GM19193 (cell line): ENCODE data around the gene CYSLTR2.

Experiments
- POLR2A ChIP-seq: IDR thresholded peaks from 4 replicates; pipeline ENCODE4 v1.6.1; 2011; ENCODE audit not compliant: insufficient read depth, insufficient read length; ENCODE audit errors: extremely low read depth

Gene CYSLTR2

GRCh38 chr13:48653472-48653939 is at the start of gene CYSLTR2:
TSS of gene CYSLTR2 (plus strand) at chr13:48653929. CDS start at chr13:48706818, 52,889 bp downstream.
- TF ChIP-seq POLR2A: no peak

GRCh38 chr13:48615049-48615448 is 38.7 kb upstream of the CYSLTR2 start:
- TF ChIP-seq POLR2A: no peak

- TF ChIP-seq POLR2A: no peak
Observed at GRCh38 chr13:48618937-48619336, 34.8 kb upstream of the CYSLTR2 start.

- no peak for TF ChIP-seq POLR2A
Observed at GRCh38 chr13:48621056-48621455, 32.7 kb upstream of the CYSLTR2 start.

- no peak for TF ChIP-seq POLR2A
Observed at GRCh38 chr13:48624016-48624415, 29.7 kb upstream of the CYSLTR2 start.

- TF ChIP-seq POLR2A: no peak
Observed at GRCh38 chr13:48624858-48625257, 28.9 kb upstream of the CYSLTR2 start.

GRCh38 chr13:48625413-48626076 is 28.2 kb upstream of the CYSLTR2 start:
- no peak for TF ChIP-seq POLR2A

- no peak for TF ChIP-seq POLR2A
Observed at GRCh38 chr13:48626077-48626449, 27.7 kb upstream of the CYSLTR2 start.

GRCh38 chr13:48626726-48627451 is 26.8 kb upstream of the CYSLTR2 start:
- no peak for TF ChIP-seq POLR2A

- TF ChIP-seq POLR2A: no peak
Observed at GRCh38 chr13:48629277-48629676, 24.5 kb upstream of the CYSLTR2 start.

- TF ChIP-seq POLR2A: no peak
Observed at GRCh38 chr13:48630291-48630690, 23.4 kb upstream of the CYSLTR2 start.

- TF ChIP-seq POLR2A: no peak
Observed at GRCh38 chr13:48630773-48631172, 23.0 kb upstream of the CYSLTR2 start.

GRCh38 chr13:48631441-48631840 is 22.3 kb upstream of the CYSLTR2 start:
- no peak for TF ChIP-seq POLR2A

GRCh38 chr13:48633700-48634099 is 20.0 kb upstream of the CYSLTR2 start:
- no peak for TF ChIP-seq POLR2A

- TF ChIP-seq POLR2A: no peak
Observed at GRCh38 chr13:48634636-48635035, 19.1 kb upstream of the CYSLTR2 start.

GRCh38 chr13:48635478-48635877 is 18.3 kb upstream of the CYSLTR2 start:
- TF ChIP-seq POLR2A: no peak

- no peak for TF ChIP-seq POLR2A
Observed at GRCh38 chr13:48636550-48636949, 17.2 kb upstream of the CYSLTR2 start.

GRCh38 chr13:48637601-48638000 is 16.1 kb upstream of the CYSLTR2 start:
- no peak for TF ChIP-seq POLR2A
